22Rv1 (cell line): ENCODE data around the gene PDE4B.

Source experiments
- ZFX ChIP-seq: fragments of 450-650 bp; IDR thresholded peaks from 2 replicates; pipeline ENCODE4 v1.6.1; 2017; ENCODE audit warnings: antibody characterized with exemption, borderline replicate concordance
- TF ChIP-seq, protein P1 (sequence below): fragments of 450-650 bp; IDR thresholded peaks from 2 replicates; pipeline ENCODE4 v1.5.1; 2017; ENCODE audit warnings: mild to moderate bottlenecking

DNA sequence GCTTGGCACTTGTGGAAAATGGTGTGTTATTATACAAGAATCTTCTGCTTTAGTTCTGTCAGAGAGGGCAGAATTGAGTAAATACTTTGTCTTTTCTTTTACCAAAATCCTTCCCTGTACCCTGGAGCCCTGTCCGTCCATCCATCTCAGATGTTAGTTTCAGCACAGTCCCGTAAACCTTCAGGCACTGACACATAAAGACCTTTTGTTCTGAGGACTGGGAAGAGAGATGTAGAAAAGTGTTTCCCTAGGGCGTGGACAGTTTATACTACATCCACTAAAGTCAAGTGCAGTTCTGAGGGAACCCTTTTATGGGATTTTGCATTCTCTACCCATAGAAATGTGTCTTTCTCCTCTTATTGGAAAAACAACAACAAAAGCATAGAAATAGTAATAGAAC is 162.4 kb downstream of the PDE4B start:
- TF ChIP-seq, protein P1, sequence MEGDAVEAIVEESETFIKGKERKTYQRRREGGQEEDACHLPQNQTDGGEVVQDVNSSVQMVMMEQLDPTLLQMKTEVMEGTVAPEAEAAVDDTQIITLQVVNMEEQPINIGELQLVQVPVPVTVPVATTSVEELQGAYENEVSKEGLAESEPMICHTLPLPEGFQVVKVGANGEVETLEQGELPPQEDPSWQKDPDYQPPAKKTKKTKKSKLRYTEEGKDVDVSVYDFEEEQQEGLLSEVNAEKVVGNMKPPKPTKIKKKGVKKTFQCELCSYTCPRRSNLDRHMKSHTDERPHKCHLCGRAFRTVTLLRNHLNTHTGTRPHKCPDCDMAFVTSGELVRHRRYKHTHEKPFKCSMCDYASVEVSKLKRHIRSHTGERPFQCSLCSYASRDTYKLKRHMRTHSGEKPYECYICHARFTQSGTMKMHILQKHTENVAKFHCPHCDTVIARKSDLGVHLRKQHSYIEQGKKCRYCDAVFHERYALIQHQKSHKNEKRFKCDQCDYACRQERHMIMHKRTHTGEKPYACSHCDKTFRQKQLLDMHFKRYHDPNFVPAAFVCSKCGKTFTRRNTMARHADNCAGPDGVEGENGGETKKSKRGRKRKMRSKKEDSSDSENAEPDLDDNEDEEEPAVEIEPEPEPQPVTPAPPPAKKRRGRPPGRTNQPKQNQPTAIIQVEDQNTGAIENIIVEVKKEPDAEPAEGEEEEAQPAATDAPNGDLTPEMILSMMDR, result no peak
- TF ChIP-seq ZFX, result no peak
